Lower lobe of right lung (tissue), 2 donors: ENCODE results near the gene SLC25A5. TPM values are rescaled to one million over a fixed set of nuclear protein-coding genes. Genes with fewer than 3 reads are reported as not detected.
"Not testable (repeated sequence)": the region's sequence is repeated elsewhere in the genome, so short reads cannot be mapped to it uniquely, and the experiment has no call there.

Source experiments
- ATAC-seq, 2 donors: fragments of 200-7000 bp; cut with Tn5 transposase; one replicate each; pipeline ENCODE4 v1.9.1; 2020 to 2022; ENCODE audit warnings: mild to moderate bottlenecking in 2 of 2, moderate library complexity in 2 of 2
- DNase-seq: peaks from one replicate; pipeline ENCODE4 v3.0.0-alpha.2; 2020
- H3K27ac ChIP-seq: fragments of 200-600 bp; one replicate; pipeline ENCODE4 v1.8.0; 2022
- H3K27me3 ChIP-seq: fragments of 200-600 bp; one replicate; pipeline ENCODE4 v1.8.0; 2022; ENCODE audit warnings: low read depth
- H3K36me3 ChIP-seq: fragments of 200-600 bp; one replicate; pipeline ENCODE4 v1.8.0; 2022; ENCODE audit warnings: mild to moderate bottlenecking
- H3K4me1 ChIP-seq: fragments of 200-600 bp; one replicate; pipeline ENCODE4 v1.8.0; 2022
- H3K4me3 ChIP-seq: fragments of 200-600 bp; one replicate; pipeline ENCODE4 v1.8.0; 2022; ENCODE audit warnings: mild to moderate bottlenecking
- H3K9me3 ChIP-seq: fragments of 200-600 bp; one replicate; pipeline ENCODE4 v1.8.0; 2022
- CTCF ChIP-seq: fragments of 200-600 bp; IDR thresholded peaks from one replicate; pipeline ENCODE4 v1.8.0; 2022; ENCODE audit warnings: antibody characterized with exemption, mild to moderate bottlenecking
- intact Hi-C: fragments of 100-400 bp; cut with DNase I; formaldehyde crosslinking; loops from one replicate; pipeline ENCODE4 v1.11.0; 2022
- total RNA-seq: library from RNA; stranded (reverse); fragmentation: NEBNext Ultra II Directional; extraction: Animal tissue kit (Norgen Biotek cat#: 25700); gene quantifications from one replicate; pipeline ENCODE4 v1.2.1, GENCODE V29; 2021
- donor health status: DM: no; HTN: yes; CAD: no; lungs with severe emphysema.

The SLC25A5 gene
- total RNA-seq, 1 donor from 2014 or later: 334 TPM

- Histone ChIP-seq H3K27ac (peak overlapping the region; percentile 62), H3K9me3 (no peaks in the 10 kb centered on the region), H3K4me1 (peaks cover 7% of the 10 kb centered on the region), H3K36me3 (no peaks in the 10 kb centered on the region), H3K27me3 (no peaks in the 10 kb centered on the region), H3K4me3 (no peak overlapping the region)
- TF ChIP-seq CTCF: no peak
- ATAC-seq: peak; percentile 80 to 88
- peak; percentile 65 for DNase-seq
- intact Hi-C loops: no loop called here
Observed at GRCh38 chrX:119503484-119503861, 35.2 kb downstream of the SLC25A5 start.

DNA sequence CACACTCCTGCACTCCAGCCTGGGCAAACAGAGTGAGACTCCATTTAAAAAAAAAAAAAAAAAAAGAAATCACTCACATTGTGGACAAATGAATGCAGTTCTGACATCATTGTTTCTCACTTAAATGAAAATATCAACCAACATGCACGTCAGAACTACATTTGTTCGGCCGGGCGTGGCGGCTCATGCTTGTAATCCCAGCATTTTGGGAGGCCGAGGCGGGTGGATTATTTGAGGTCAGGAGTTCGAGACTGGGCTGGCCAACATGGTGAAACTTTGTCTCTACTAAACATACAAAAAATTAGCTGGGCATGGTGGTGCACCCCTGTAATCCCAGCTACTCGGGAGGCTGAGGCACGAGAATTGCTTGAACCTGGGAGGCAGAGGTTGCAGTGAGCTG lies 36.9 kb downstream of the SLC25A5 start:
- H3K9me3 ChIP-seq, H3K27me3 ChIP-seq, DNase-seq, ATAC-seq, H3K4me1 ChIP-seq, H3K36me3 ChIP-seq, H3K27ac ChIP-seq, H3K4me3 ChIP-seq, intact Hi-C loops: not testable (repeated sequence)

GRCh38 chrX:119505945-119506344 lies 37.7 kb downstream of the SLC25A5 start:
- no peak for ATAC-seq
- TF ChIP-seq CTCF: no peak
- H3K4me3 ChIP-seq: no peak overlapping the region

GRCh38 chrX:119507206-119507605 lies 39.0 kb downstream of the SLC25A5 start:
- no peak for TF ChIP-seq CTCF
- DNase-seq: no peak
- no peak for ATAC-seq
- no peaks in the 10 kb centered on the region for H3K9me3 ChIP-seq
- peaks cover 7% of the 10 kb centered on the region for H3K4me1 ChIP-seq
- no peaks in the 10 kb centered on the region for H3K36me3 ChIP-seq
- no peak overlapping the region for H3K27ac ChIP-seq
- intact Hi-C loops: no loop called here
- no peak overlapping the region for H3K4me3 ChIP-seq
- no peaks in the 10 kb centered on the region for H3K27me3 ChIP-seq

More at GRCh38 chrX:119505945-119506344, 37.7 kb downstream of the SLC25A5 start:
- no peaks in the 10 kb centered on the region for H3K9me3 ChIP-seq
- no peak overlapping the region for H3K27ac ChIP-seq
- intact Hi-C loops: no loop called here
- H3K36me3 ChIP-seq: no peaks in the 10 kb centered on the region
- DNase-seq: no peak
- H3K27me3 ChIP-seq: no peaks in the 10 kb centered on the region
- peaks cover 7% of the 10 kb centered on the region for H3K4me1 ChIP-seq

GRCh38 chrX:119512146-119512800 lies 44.0 kb downstream of the SLC25A5 start:
- Histone ChIP-seq H3K4me1 (no peaks in the 10 kb centered on the region), H3K27ac (no peak overlapping the region), H3K9me3 (no peaks in the 10 kb centered on the region), H3K4me3 (no peak overlapping the region), H3K27me3 (no peaks in the 10 kb centered on the region), H3K36me3 (no peaks in the 10 kb centered on the region)
- intact Hi-C loops: no loop called here
- ATAC-seq (peak; percentile 96 to 97), DNase-seq (peak; percentile 65)
- TF ChIP-seq CTCF: peak; percentile 58

DNA sequence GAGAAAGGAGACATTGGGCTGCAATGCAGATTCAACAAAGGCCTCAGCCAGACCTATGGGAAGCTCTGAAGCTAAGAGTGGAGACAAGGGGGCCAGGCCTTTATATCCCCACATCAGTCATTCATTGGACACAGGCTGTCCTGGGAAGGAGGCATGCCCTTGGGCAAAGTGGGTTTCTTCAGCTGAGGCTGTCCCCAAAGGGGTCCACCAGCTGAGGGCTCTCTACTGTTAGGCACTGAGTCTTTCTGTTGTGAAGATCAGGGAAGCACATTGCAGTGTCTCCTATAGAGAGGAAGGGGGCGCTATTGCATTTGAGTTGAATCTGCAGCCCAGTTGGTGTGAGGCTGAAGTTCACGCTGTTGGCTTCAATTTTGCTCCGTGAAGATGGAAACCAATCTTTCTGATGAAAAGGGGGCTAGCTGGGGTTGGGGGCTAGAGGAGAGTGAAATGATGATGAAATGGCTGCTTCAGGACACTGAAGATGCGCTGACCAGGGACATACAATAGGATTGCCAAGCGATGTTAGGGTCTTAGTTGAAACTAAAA lies 48.0 kb downstream of the SLC25A5 start:
- TF ChIP-seq CTCF: peak; percentile 67
- Histone ChIP-seq H3K27me3 (no peaks in the 10 kb centered on the region), H3K4me3 (no peak overlapping the region), H3K9me3 (no peaks in the 10 kb centered on the region), H3K36me3 (no peaks in the 10 kb centered on the region), H3K4me1 (no peaks in the 10 kb centered on the region), H3K27ac (no peak overlapping the region)
- DNase-seq: no peak
- ATAC-seq: peak; percentile 79 to 81
- intact Hi-C loops: no loop called here
